WTC11 (cell line): ENCODE data around the gene MAPK9.

Experiments
- CTCF ChIP-seq: fragments of 200-600 bp; IDR thresholded peaks from 2 replicates; pipeline ENCODE4 v1.8.0; 2022; ENCODE audit warnings: antibody characterized with exemption
- E2F4 ChIP-seq: sonication (generic); formaldehyde crosslinking; IDR thresholded peaks from 2 replicates; pipeline ENCODE4 v1.8.1; 2022; ENCODE audit warnings: low read depth, mild to moderate bottlenecking, moderate library complexity, missing genetic modification reagents, borderline replicate concordance
- FOXP4 ChIP-seq: sonication (generic); formaldehyde crosslinking; IDR thresholded peaks from 2 replicates; pipeline ENCODE4 v1.8.0; 2022; ENCODE audit warnings: mild to moderate bottlenecking, missing genetic modification reagents
- SMAD3 ChIP-seq: sonication (generic); formaldehyde crosslinking; IDR thresholded peaks from 2 replicates; pipeline ENCODE4 v1.8.0; 2022; ENCODE audit warnings: missing genetic modification reagents, mild to moderate bottlenecking, borderline replicate concordance
- TCF7 ChIP-seq: sonication (generic); formaldehyde crosslinking; IDR thresholded peaks from 2 replicates; pipeline ENCODE4 v1.8.0; 2022; ENCODE audit warnings: mild to moderate bottlenecking, low read depth, missing genetic modification reagents, moderate library complexity

GRCh38 chr5:180205916-180206315 is 86.0 kb downstream of the MAPK9 start:
- TF ChIP-seq CTCF (no peak), FOXP4 (CRISPR knock-in tag) (no peak), E2F4 (CRISPR knock-in tag) (no peak), TCF7 (no peak), SMAD3 (CRISPR knock-in tag) (no peak)
